Small intestine (tissue), 7 donors: ENCODE measurements around the gene A1CF. TPM values are rescaled to one million over a fixed set of nuclear protein-coding genes. Genes with fewer than 3 reads are reported as not detected.
"Not testable (repeated sequence)": the region's sequence is repeated elsewhere in the genome, so short reads cannot be mapped to it uniquely, and the experiment has no call there.

Experiments used
- DNase-seq, 2 donors: peaks; one replicate each; pipeline versions ENCODE4 v3.0.0 to v3.0.0-alpha.2; 2013
- FAIRE-seq: peaks from 2 replicates; lab custom pipeline; 2012; peaks lifted over from hg19 to GRCh38; lab: Jason Lieb, UNC
- H3K27ac ChIP-seq, 3 donors: one replicate each; pipeline ENCODE4 v1.5.1; 2013; ENCODE audit warnings: low read length in 2 of 3, mild to moderate bottlenecking in 2 of 3, control low read depth in 1 of 3, inconsistent platforms in 1 of 3, low read depth in 1 of 3, moderate library complexity in 1 of 3
- H3K27me3 ChIP-seq, 3 donors: one replicate each; pipeline ENCODE4 v1.6.1; 2013; ENCODE audit warnings: low read length in 3 of 3, inconsistent platforms in 1 of 3; ENCODE audit not compliant: control insufficient read depth in 3 of 3, insufficient read depth in 3 of 3
- H3K36me3 ChIP-seq, 3 donors: one replicate each; pipeline ENCODE4 v1.6.1; 2013; ENCODE audit warnings: low read length in 3 of 3, inconsistent platforms in 1 of 3, low read depth in 1 of 3, mild to moderate bottlenecking in 1 of 3, moderate library complexity in 1 of 3; ENCODE audit not compliant: control insufficient read depth in 3 of 3, insufficient read depth in 2 of 3
- H3K4me1 ChIP-seq, 3 donors: one replicate each; pipeline ENCODE4 v1.6.1; 2013; ENCODE audit warnings: low read length in 2 of 3, inconsistent platforms in 1 of 3, low read depth in 1 of 3, mild to moderate bottlenecking in 1 of 3, moderate library complexity in 1 of 3; ENCODE audit not compliant: control insufficient read depth in 3 of 3, insufficient read depth in 2 of 3
- H3K4me3 ChIP-seq, 3 donors: one replicate each; pipeline ENCODE4 v1.5.1; 2013; ENCODE audit warnings: low read length in 3 of 3, control low read depth in 1 of 3, inconsistent platforms in 1 of 3, low read depth in 1 of 3, mild to moderate bottlenecking in 1 of 3, moderate library complexity in 1 of 3
- H3K9me3 ChIP-seq, 2 donors: one replicate each; pipeline ENCODE4 v1.6.1; 2013; ENCODE audit warnings: low read depth in 1 of 2, low read length in 1 of 2; ENCODE audit not compliant: control insufficient read depth in 2 of 2, insufficient read depth in 1 of 2
- WGBS, 3 donors: extraction: QIAGEN DNeasy Blood & Tissue Kit; methylation state at CpG; one replicate each; pipeline ENCODE4 v1.1.7; 2013; 5-methylcytosine and 5-hydroxymethylcytosine counted together
- polyA plus RNA-seq, 4 donors: library from polyadenylated mRNA; stranded (reverse) in 3 of 4; unstranded in 1 of 4; fragments of 200-250 nt in 3 of 4; fragments of 120-200 nt in 1 of 4; gene quantifications; one replicate each; pipeline versions ENCODE4 v1.2.1 to v1.2.3, GENCODE V29; 2013
- donor health status: healthy with polysubstance abuse.
- donor health status: control.
- donor health status: control.
- donor health status: Bipolar disorder and iron deficiency.
- donor health status: healthy.

Gene A1CF
- polyA plus RNA-seq, 4 donors = 11.1 to 47.1 (median 29.1) TPM

GRCh38 chr10:50766774-50767513 is 118.5 kb downstream of the A1CF start:
- H3K9me3 ChIP-seq, DNase-seq, FAIRE-seq, H3K4me1 ChIP-seq, H3K27me3 ChIP-seq, H3K4me3 ChIP-seq, H3K27ac ChIP-seq, H3K36me3 ChIP-seq: not testable (repeated sequence)
- 83 to 99% (median 95%) methylated on average over 4 to 5 of the region's 5 CpGs for WGBS, 3 donors

Other genes with a start within 250 kb of the A1CF start
- gene ASAH2B, start 145.7 kb downstream of the A1CF start, polyA plus RNA-seq = 10 to 100 TPM in 2 of 4 donors, 1 to 10 TPM in 2; 4.8 to 17.2 (median 10.3) TPM
- 1 to 10 TPM in 2 of 4 donors, under 1 TPM in 2; 0.45 to 7.4 (median 1.3) TPM for gene PRKG1, start 188.9 kb upstream of the A1CF start, polyA plus RNA-seq